Measurements from ENCODE around the gene TPST2. TPM values are rescaled to one million over a fixed set of nuclear protein-coding genes. Genes with fewer than 3 reads are reported as not detected.

TPST2 gene
- total RNA-seq, 4 donors from 2014 or later = 26.8 to 47.9 (median 38.5) TPM

DNA sequence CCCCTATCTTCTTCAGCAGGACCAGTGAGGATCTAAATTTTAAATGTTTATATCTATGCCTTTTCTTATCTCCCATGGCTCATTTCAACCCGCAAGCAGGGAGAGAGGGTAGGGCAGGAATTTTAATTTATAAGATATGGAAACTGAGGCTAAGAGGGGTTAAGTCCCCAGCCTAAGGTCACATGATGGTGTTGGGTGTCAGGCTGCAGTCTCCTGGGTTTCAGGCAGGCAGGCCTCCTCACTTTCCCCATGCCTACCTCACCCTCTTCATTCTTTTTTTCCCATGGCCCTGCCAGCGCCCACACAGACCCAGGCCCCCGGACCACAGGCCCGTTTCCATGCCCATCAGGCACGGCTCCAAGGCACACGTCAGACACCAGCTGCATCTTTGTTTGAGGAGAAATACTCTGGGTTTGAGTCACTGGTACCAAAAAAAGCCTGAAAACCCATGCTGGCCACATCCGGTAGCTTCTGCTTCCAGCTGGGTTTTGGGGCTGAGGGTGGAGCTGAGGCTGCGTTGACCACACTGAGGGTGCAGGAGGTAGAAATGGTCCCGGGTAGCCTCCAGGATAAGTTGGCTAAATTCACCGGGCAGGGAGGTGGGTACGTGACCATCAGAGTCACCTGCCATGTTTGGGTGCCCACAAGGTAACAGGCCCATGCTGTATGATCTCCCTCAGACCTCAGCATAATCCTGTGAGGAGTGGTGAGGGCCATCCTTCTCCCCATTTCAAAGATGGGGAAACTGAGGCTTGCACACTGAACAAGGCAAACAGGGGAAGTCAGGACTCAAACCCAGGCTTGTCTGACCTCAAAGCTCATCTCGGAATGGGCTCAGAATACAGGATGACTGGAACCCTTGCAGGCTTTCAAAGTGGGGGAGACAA is 20.4 kb upstream of the TPST2 start:
- H3K27ac ChIP-seq = peak overlapping the region in 1 of 4 donors; percentile 49
- H3K27me3 ChIP-seq = no peaks in the 10 kb centered on the region
- no peaks in the 10 kb centered on the region for H3K36me3 ChIP-seq
- no peaks in the 10 kb centered on the region for H3K9me3 ChIP-seq
- no peak for TF ChIP-seq POLR2A (IDR thresholded peaks at IDR 0.05)
- TF ChIP-seq, protein P1, sequence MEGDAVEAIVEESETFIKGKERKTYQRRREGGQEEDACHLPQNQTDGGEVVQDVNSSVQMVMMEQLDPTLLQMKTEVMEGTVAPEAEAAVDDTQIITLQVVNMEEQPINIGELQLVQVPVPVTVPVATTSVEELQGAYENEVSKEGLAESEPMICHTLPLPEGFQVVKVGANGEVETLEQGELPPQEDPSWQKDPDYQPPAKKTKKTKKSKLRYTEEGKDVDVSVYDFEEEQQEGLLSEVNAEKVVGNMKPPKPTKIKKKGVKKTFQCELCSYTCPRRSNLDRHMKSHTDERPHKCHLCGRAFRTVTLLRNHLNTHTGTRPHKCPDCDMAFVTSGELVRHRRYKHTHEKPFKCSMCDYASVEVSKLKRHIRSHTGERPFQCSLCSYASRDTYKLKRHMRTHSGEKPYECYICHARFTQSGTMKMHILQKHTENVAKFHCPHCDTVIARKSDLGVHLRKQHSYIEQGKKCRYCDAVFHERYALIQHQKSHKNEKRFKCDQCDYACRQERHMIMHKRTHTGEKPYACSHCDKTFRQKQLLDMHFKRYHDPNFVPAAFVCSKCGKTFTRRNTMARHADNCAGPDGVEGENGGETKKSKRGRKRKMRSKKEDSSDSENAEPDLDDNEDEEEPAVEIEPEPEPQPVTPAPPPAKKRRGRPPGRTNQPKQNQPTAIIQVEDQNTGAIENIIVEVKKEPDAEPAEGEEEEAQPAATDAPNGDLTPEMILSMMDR (IDR thresholded peaks at IDR 0.05) = no peak
- H3K4me1 ChIP-seq = peaks cover 0 to 16% (median 2%) of the 10 kb centered on the region in 4 donors
- DNase-seq = peak in 2 of 3 donors; percentile 72 to 80
- H3K4me3 ChIP-seq = no peak overlapping the region

DNA sequence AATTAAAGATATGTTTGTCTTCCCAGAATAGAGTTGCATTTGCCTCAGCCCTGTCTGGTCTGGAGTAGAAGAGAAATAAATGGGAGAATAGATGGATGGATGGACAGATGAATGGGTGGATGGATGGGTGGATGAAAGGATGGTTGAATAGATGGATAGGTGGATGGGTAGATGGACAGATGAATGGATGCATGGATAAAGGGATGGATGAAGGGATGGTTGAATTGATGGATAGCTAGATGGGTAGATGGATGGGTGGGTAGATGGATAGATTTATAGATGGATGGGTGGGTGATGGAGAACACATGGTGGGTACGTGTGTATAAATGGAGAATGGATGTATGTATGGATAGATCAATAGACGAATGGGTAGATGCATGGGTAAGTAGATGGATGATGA is 19.4 kb upstream of the TPST2 start:
- Histone ChIP-seq H3K4me3 (no peak overlapping the region), H3K27me3 (no peaks in the 10 kb centered on the region), H3K9me3 (no peaks in the 10 kb centered on the region), H3K36me3 (no peaks in the 10 kb centered on the region), H3K27ac (no peak overlapping the region), H3K4me1 (peaks cover 0 to 13% (median 2%) of the 10 kb centered on the region in 4 donors)
- DNase-seq = no peak
- no peak for TF ChIP-seq POLR2A (IDR thresholded peaks at IDR 0.05)
- TF ChIP-seq, protein P1 (IDR thresholded peaks at IDR 0.05) = no peak

DNA sequence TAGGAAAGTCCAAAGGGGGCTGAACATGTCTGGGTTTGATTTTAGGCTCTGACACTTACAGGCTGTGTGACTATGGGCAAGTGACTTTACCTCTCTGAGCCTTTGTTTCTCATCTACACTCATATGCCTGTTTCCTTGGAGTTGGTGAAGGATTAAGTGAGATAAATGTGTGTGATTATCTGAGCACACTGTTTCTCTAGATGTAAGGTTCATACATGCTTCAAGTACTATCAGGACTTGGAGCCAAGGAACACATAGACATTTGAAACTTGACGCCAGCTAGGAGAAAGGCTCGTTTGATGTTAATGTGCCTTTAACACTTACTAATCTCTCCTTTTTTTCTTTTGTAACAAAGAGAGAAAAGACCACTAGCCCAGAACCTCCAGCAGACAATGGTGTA is 18.2 kb upstream of the TPST2 start:
- DNase-seq = no peak
- peaks cover 0 to 13% (median 2%) of the 10 kb centered on the region in 4 donors for H3K4me1 ChIP-seq
- H3K27me3 ChIP-seq = no peaks in the 10 kb centered on the region
- TF ChIP-seq, protein P1 (IDR thresholded peaks at IDR 0.05) = no peak
- TF ChIP-seq POLR2A (IDR thresholded peaks at IDR 0.05) = no peak
- H3K27ac ChIP-seq = no peak overlapping the region
- no peaks in the 10 kb centered on the region for H3K9me3 ChIP-seq
- no peak overlapping the region for H3K4me3 ChIP-seq
- H3K36me3 ChIP-seq = no peaks in the 10 kb centered on the region

- TF ChIP-seq, protein P1 (IDR thresholded peaks at IDR 0.05) = no peak
- no peak for TF ChIP-seq POLR2A (IDR thresholded peaks at IDR 0.05)
- Histone ChIP-seq H3K9me3 (no peaks in the 10 kb centered on the region), H3K4me1 (peaks cover 0 to 13% (median 2%) of the 10 kb centered on the region in 4 donors), H3K27ac (no peak overlapping the region), H3K27me3 (no peaks in the 10 kb centered on the region), H3K36me3 (no peaks in the 10 kb centered on the region), H3K4me3 (no peak overlapping the region)
- DNase-seq = no peak
These were observed 16.7 kb upstream of the TPST2 start for GRCh38 chr22:26606611-26607010.

DNA sequence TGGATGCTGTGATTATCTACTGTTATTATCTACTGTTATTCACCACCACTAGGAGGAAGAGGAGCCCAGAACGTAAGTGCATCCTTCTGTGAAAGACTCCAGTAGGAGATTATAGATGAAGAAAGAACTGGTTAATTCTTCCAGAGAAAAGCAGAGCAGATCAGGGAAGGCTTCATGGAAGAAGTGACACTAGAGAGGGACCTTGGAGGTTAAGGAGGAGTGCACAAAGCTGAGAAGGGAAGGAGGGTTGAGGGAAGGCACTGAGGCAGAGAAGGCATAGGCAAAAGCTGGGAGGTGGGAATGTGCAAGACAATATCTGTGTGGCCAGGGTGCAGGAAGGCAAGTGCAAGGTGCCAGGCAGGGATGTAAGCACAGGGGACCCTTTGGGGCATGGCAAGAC is 14.4 kb upstream of the TPST2 start:
- DNase-seq = no peak
- Histone ChIP-seq H3K4me3 (no peak overlapping the region), H3K27ac (no peak overlapping the region), H3K27me3 (no peaks in the 10 kb centered on the region), H3K4me1 (no peaks in the 10 kb centered on the region), H3K36me3 (no peaks in the 10 kb centered on the region), H3K9me3 (no peaks in the 10 kb centered on the region)
- TF ChIP-seq POLR2A (IDR thresholded peaks at IDR 0.05) = no peak
- TF ChIP-seq, protein P1 (IDR thresholded peaks at IDR 0.05) = no peak

All from Peyer's patch (tissue), 4 donors.